ENCODE results near the gene PURA.
A peak's percentile ranks its signal among the peaks of the same experiment; 100 is the strongest.

Gene PURA

GRCh38 chr5:140172483-140172882 lies 58.6 kb downstream of the PURA start:
- FAIRE-seq (no peak), DNase-seq (ENCODE audit: insufficient read length, low spot score) (no peak)
- no peak for TF ChIP-seq CTCF (IDR thresholded peaks at IDR 0.05; ENCODE audit: insufficient read depth, missing control alignments)

- TF ChIP-seq CTCF (IDR thresholded peaks at IDR 0.05; ENCODE audit: insufficient read depth, missing control alignments), result no peak
- FAIRE-seq (no peak), DNase-seq (ENCODE audit: insufficient read length, low spot score) (no peak)
These were observed 60.1 kb downstream of the PURA start for GRCh38 chr5:140174014-140174413.

GRCh38 chr5:140174465-140175366 lies 60.8 kb downstream of the PURA start, which contains the start of gene CYSTM1:
CYSTM1 (plus strand) TSS chr5:140175188; CDS start chr5:140194466, 19,278 bp downstream.
- peak; percentile 82 for DNase-seq (ENCODE audit: insufficient read length, low spot score)
- FAIRE-seq, result no peak
- TF ChIP-seq CTCF (IDR thresholded peaks at IDR 0.05; ENCODE audit: insufficient read depth, missing control alignments), result no peak

Data from D721Med (cell line).